Vagina (tissue), 2 donors: ENCODE results near the gene MORF4L2.

Source experiments
- POLR2A ChIP-seq, 2 donors: fragments of 450-650 bp; IDR thresholded peaks; one replicate each; pipeline ENCODE4 v1.6.1; 2017; ENCODE audit warnings: antibody characterized with exemption in 2 of 2, mild to moderate bottlenecking in 2 of 2, moderate library complexity in 2 of 2
- POLR2AphosphoS5 ChIP-seq, 2 donors: sonication (generic); formaldehyde crosslinking; IDR thresholded peaks; one replicate each; pipeline ENCODE4 v1.9.0; 2017; ENCODE audit warnings: antibody characterized with exemption in 2 of 2, mild to moderate bottlenecking in 2 of 2, low read depth in 1 of 2; ENCODE audit not compliant: insufficient read depth in 1 of 2
- TF ChIP-seq, protein P1 (sequence below), 3 experiments: fragments of 450-650 bp in 2 of 3; fragments of 200-600 bp in 1 of 3; sonication (generic) in 1 of 3; IDR thresholded peaks; one replicate each; pipeline ENCODE4 v1.5.1; 2017 to 2019; ENCODE audit warnings: antibody characterized with exemption in 3 of 3, mild to moderate bottlenecking in 2 of 3, moderate library complexity in 2 of 3

- TF ChIP-seq, protein P1, sequence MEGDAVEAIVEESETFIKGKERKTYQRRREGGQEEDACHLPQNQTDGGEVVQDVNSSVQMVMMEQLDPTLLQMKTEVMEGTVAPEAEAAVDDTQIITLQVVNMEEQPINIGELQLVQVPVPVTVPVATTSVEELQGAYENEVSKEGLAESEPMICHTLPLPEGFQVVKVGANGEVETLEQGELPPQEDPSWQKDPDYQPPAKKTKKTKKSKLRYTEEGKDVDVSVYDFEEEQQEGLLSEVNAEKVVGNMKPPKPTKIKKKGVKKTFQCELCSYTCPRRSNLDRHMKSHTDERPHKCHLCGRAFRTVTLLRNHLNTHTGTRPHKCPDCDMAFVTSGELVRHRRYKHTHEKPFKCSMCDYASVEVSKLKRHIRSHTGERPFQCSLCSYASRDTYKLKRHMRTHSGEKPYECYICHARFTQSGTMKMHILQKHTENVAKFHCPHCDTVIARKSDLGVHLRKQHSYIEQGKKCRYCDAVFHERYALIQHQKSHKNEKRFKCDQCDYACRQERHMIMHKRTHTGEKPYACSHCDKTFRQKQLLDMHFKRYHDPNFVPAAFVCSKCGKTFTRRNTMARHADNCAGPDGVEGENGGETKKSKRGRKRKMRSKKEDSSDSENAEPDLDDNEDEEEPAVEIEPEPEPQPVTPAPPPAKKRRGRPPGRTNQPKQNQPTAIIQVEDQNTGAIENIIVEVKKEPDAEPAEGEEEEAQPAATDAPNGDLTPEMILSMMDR (IDR thresholded peaks at IDR 0.05), result no peak
- TF ChIP-seq POLR2A (IDR thresholded peaks at IDR 0.05), result no peak
- no peak for TF ChIP-seq POLR2AphosphoS5 (IDR thresholded peaks at IDR 0.05; ENCODE audit: insufficient read depth in 1 of 2, low read depth in 1 of 2)
Observed at GRCh38 chrX:103685396-103685795, 1.1 kb downstream of the MORF4L2 start.
